Stimulated activated CD4-positive, alpha-beta T cell treated with anti-CD3 and anti-CD28 coated beads, Interleukin-1b, Interleukin-23, amount 100 ng/mL, for 24 hours (primary cell): ENCODE results near the gene UNKL.
A peak's percentile ranks its signal among the peaks of the same experiment; 100 is the strongest.
"Not testable (repeated sequence)": the region's sequence is repeated elsewhere in the genome, so short reads cannot be mapped to it uniquely, and the experiment has no call there.

Experiments used
- DNase-seq, 4 experiments: peaks; one replicate each; pipeline ENCODE4 v3.0.0-alpha.2; 2020; ENCODE audit warnings: low read depth in 4 of 4, low spot score in 1 of 4

Gene UNKL

GRCh38 chr16:1341495-1342420, 72.7 kb downstream of the UNKL start:
- DNase-seq, result no peak

GRCh38 chr16:1340730-1341494, 73.6 kb downstream of the UNKL start:
- no peak for DNase-seq

- DNase-seq, result no peak
Measured at GRCh38 chr16:1338855-1339675, 75.4 kb downstream of the UNKL start.

GRCh38 chr16:1338119-1338730, 76.3 kb downstream of the UNKL start:
- DNase-seq, result no peak

- no peak for DNase-seq
Measured at GRCh38 chr16:1337486-1337885, 77.0 kb downstream of the UNKL start.

- no peak for DNase-seq
Measured at GRCh38 chr16:1336619-1337018, 77.9 kb downstream of the UNKL start.

GRCh38 chr16:1335996-1336395, 78.5 kb downstream of the UNKL start:
- no peak for DNase-seq

- no peak for DNase-seq
Measured at GRCh38 chr16:1335211-1335971, 79.1 kb downstream of the UNKL start.

GRCh38 chr16:1334739-1335138, 79.8 kb downstream of the UNKL start:
- no peak for DNase-seq

GRCh38 chr16:1333854-1334700, 80.4 kb downstream of the UNKL start:
- no peak for DNase-seq

- peak in 2 of 4 experiments; percentile 29 to 38 for DNase-seq
Measured at GRCh38 chr16:1333149-1333812, 81.2 kb downstream of the UNKL start, which contains the start of gene BAIAP3. Gene BAIAP3, plus strand, starts transcription at chr16:1333645. Its CDS starts 4,905 bp downstream, at chr16:1338550.

- no peak for DNase-seq
Measured at GRCh38 chr16:1332618-1333148, 81.8 kb downstream of the UNKL start.

- DNase-seq, result no peak
Measured at GRCh38 chr16:1331712-1332617, 82.5 kb downstream of the UNKL start.

- no peak for DNase-seq
Measured at GRCh38 chr16:1330931-1331711, 83.4 kb downstream of the UNKL start.

GRCh38 chr16:1330260-1330914, 84.1 kb downstream of the UNKL start:
- DNase-seq, result no peak

- DNase-seq, result not testable (repeated sequence)
Measured at GRCh38 chr16:1328961-1329360, 85.5 kb downstream of the UNKL start.
